ENCODE measurements around the gene RSKR. TPM values are rescaled to one million over a fixed set of nuclear protein-coding genes. Genes with fewer than 3 reads are reported as not detected.

The RSKR gene
- total and polyA plus RNA-seq, 9 of the 15 experiments (the other 6 are each of a cell fraction or from before 2014, with no cell fraction given) = 1.4 to 42.3 (median 16.2) TPM

DNA sequence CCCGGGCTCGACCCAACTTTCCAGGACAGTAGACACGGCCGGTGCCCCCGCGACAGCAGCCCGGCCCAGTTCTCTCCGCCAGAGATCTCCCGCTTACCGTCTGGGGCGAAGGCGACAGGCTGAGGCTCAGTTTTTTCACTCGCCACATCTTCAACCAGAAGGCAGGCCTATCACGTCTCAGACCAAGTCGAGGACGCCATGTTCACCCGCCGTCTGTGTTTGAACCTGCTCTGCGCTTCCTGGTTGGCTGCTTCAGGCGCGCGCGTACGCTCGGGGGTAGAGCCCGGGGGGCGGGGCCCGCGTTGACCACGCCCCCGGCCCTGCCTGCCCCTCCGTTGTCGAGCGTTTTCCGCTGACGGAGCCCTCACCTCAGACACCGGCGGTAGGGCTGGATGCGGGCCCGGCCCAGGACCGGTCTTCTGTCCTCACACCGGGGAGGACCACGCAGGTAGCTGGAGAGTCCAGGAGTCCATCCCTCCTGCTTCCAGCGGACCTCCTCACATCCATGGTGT is 15.1 kb downstream of the RSKR start, which contains the start of gene SPAG5 (continued):
- peak; percentile 87 to 89 for TF ChIP-seq NRF1 (conservative IDR thresholded peaks at IDR 0.05 in 1 of 2, IDR thresholded peaks at IDR 0.05 in 1 of 2)
- no peak for TF ChIP-seq ZNF311 (CRISPR knock-in tag; IDR thresholded peaks at IDR 0.05)
- 0 out of 2 replicates have a peak, but pooled peaks have one; percentile 49 for TF ChIP-seq ZBED1 (IDR thresholded peaks at IDR 0.05)
- TF ChIP-seq RAD21 (CRISPR knock-in tag; conservative IDR thresholded peaks at IDR 0.05 in 1 of 2, IDR thresholded peaks at IDR 0.05 in 1 of 2) = no peak
- TF ChIP-seq ARNT (IDR thresholded peaks at IDR 0.05) = no peak
- no peak for TF ChIP-seq ZNF586 (CRISPR knock-in tag; conservative IDR thresholded peaks at IDR 0.05)
- TF ChIP-seq BCL6 (CRISPR knock-in tag; IDR thresholded peaks at IDR 0.05) = no peak
- TF ChIP-seq RBBP5 (IDR thresholded peaks at IDR 0.05; ENCODE audit: borderline replicate concordance, insufficient read depth, low read length, poor library complexity, severe bottlenecking) = peak; percentile 74
- TF ChIP-seq JUNB (CRISPR knock-in tag; conservative IDR thresholded peaks at IDR 0.05) = no peak
- TF ChIP-seq, protein P1, sequence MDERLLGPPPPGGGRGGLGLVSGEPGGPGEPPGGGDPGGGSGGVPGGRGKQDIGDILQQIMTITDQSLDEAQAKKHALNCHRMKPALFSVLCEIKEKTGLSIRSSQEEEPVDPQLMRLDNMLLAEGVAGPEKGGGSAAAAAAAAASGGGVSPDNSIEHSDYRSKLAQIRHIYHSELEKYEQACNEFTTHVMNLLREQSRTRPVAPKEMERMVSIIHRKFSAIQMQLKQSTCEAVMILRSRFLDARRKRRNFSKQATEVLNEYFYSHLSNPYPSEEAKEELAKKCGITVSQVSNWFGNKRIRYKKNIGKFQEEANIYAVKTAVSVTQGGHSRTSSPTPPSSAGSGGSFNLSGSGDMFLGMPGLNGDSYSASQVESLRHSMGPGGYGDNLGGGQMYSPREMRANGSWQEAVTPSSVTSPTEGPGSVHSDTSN (CRISPR knock-in tag; IDR thresholded peaks at IDR 0.05; ENCODE audit: low read depth) = no peak
- TF ChIP-seq, protein P1 (tag; conservative IDR thresholded peaks at IDR 0.05; ENCODE audit: low read depth) = no peak
- TF ChIP-seq ZNF444 (CRISPR knock-in tag; IDR thresholded peaks at IDR 0.05) = no peak
- TF ChIP-seq EP400 (IDR thresholded peaks at IDR 0.05) = peak; percentile 96
- TF ChIP-seq SRSF3 (IDR thresholded peaks at IDR 0.05; ENCODE audit: insufficient read depth, low read length) = no peak
- 0 out of 2 replicates have a peak, but pooled peaks have one; percentile 14 for TF ChIP-seq ZNF134 (CRISPR knock-in tag; conservative IDR thresholded peaks at IDR 0.05)
- TF ChIP-seq RBM14 (IDR thresholded peaks at IDR 0.05; ENCODE audit: borderline replicate concordance, insufficient read depth, low read depth, low read length) = no peak
- TF ChIP-seq MIER1 (IDR thresholded peaks at IDR 0.05; ENCODE audit: low read depth) = no peak
- peak; percentile 89 for TF ChIP-seq TBP (optimal IDR thresholded peaks at IDR 0.05; ENCODE audit: low read depth, low read length)
- TF ChIP-seq TCFL5 (CRISPR knock-in tag; conservative IDR thresholded peaks at IDR 0.05) = no peak
- TF ChIP-seq PATZ1 (CRISPR knock-in tag; IDR thresholded peaks at IDR 0.05; ENCODE audit: borderline replicate concordance) = no peak
- TF ChIP-seq ZNF766 (CRISPR knock-in tag; conservative IDR thresholded peaks at IDR 0.05) = no peak
- TF ChIP-seq ZEB2 (IDR thresholded peaks at IDR 0.05) = peak; percentile 13; the same call in 1 of the 2 replicates
- TF ChIP-seq, protein P2, sequence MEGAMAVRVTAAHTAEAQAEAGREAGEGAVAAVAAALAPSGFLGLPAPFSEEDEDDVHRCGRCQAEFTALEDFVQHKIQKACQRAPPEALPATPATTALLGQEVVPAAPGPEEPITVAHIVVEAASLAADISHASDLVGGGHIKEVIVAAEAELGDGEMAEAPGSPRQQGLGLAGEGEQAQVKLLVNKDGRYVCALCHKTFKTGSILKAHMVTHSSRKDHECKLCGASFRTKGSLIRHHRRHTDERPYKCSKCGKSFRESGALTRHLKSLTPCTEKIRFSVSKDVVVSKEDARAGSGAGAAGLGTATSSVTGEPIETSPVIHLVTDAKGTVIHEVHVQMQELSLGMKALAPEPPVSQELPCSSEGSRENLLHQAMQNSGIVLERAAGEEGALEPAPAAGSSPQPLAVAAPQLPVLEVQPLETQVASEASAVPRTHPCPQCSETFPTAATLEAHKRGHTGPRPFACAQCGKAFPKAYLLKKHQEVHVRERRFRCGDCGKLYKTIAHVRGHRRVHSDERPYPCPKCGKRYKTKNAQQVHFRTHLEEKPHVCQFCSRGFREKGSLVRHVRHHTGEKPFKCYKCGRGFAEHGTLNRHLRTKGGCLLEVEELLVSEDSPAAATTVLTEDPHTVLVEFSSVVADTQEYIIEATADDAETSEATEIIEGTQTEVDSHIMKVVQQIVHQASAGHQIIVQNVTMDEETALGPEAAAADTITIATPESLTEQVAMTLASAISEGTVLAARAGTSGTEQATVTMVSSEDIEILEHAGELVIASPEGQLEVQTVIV (CRISPR knock-in tag; IDR thresholded peaks at IDR 0.05; ENCODE audit: borderline replicate concordance) = no peak

Measured in K562 (cell line).